GM23338 (cell line): ENCODE measurements around the gene PMEL. TPM values are rescaled to one million over a fixed set of nuclear protein-coding genes. Genes with fewer than 3 reads are reported as not detected.

Source experiments
- ATAC-seq: fragments of 200-7000 bp; cut with Tn5 transposase; 3 replicates; pipeline ENCODE4 v1.9.1; 2020
- DNase-seq: peaks from one replicate; pipeline ENCODE4 v3.0.0-alpha.2; 2015; ENCODE audit warnings: low spot score
- H2AFZ ChIP-seq: fragments of 200-600 bp; sonication (generic); 2 replicates; pipeline ENCODE4 v1.8.0; 2016; ENCODE audit warnings: antibody characterized with exemption, mild to moderate bottlenecking, moderate library complexity
- H3F3A ChIP-seq: fragments of 200-600 bp; sonication (generic); replicated peaks from 2 replicates; pipeline ENCODE4 v1.8.0; 2017; ENCODE audit warnings: antibody characterized with exemption, mixed run types, low read depth
- H3K27ac ChIP-seq: fragments of 200-600 bp; sonication (generic); 2 replicates; pipeline ENCODE4 v1.6.1; 2016; ENCODE audit warnings: low read depth
- H3K27me3 ChIP-seq: fragments of 200-600 bp; sonication (generic); 2 replicates; pipeline ENCODE4 v1.8.0; 2016; ENCODE audit warnings: mild to moderate bottlenecking, mixed run types, moderate library complexity; ENCODE audit not compliant: insufficient read depth
- H3K36me3 ChIP-seq: fragments of 200-600 bp; sonication (generic); 2 replicates; pipeline ENCODE4 v1.8.0; 2016; ENCODE audit warnings: mild to moderate bottlenecking; ENCODE audit not compliant: insufficient read depth
- H3K4me1 ChIP-seq: fragments of 200-600 bp; sonication (generic); 2 replicates; pipeline ENCODE4 v1.8.0; 2016; ENCODE audit warnings: mild to moderate bottlenecking, moderate library complexity; ENCODE audit not compliant: insufficient read depth
- H3K4me2 ChIP-seq: fragments of 200-600 bp; sonication (generic); 2 replicates; pipeline ENCODE4 v1.7.1; 2017; ENCODE audit warnings: mixed run types
- H3K4me3 ChIP-seq: fragments of 200-600 bp; sonication (generic); 2 replicates; pipeline ENCODE4 v1.6.1; 2016; ENCODE audit warnings: mixed run types
- H3K79me2 ChIP-seq: fragments of 200-600 bp; sonication (generic); replicated peaks from 2 replicates; pipeline ENCODE4 v1.8.0; 2017; ENCODE audit warnings: mild to moderate bottlenecking; ENCODE audit not compliant: insufficient read depth
- H3K9me2 ChIP-seq: fragments of 200-600 bp; sonication (generic); 2 replicates; pipeline ENCODE4 v1.8.0; 2017; ENCODE audit not compliant: insufficient read depth
- H4K20me1 ChIP-seq: fragments of 200-600 bp; sonication (generic); replicated peaks from 2 replicates; pipeline ENCODE4 v1.8.0; 2017; ENCODE audit warnings: mild to moderate bottlenecking; ENCODE audit not compliant: insufficient read depth
- H3K27ac Mint-ChIP-seq: 2 replicates; pipeline ENCODE4 v1.8.0; 2020; ENCODE audit warnings: inconsistent platforms, mild to moderate bottlenecking, moderate library complexity, mixed read lengths
- H3K27me3 Mint-ChIP-seq: 3 replicates; pipeline ENCODE4 v1.8.0; 2022; ENCODE audit warnings: low read depth, mild to moderate bottlenecking, moderate library complexity, mixed read lengths, inconsistent platforms; ENCODE audit not compliant: insufficient read depth, poor library complexity
- H3K36me3 Mint-ChIP-seq: 3 replicates; pipeline ENCODE4 v1.8.0; 2021; ENCODE audit warnings: low read depth, mild to moderate bottlenecking, inconsistent platforms, moderate library complexity, mixed read lengths
- H3K4me1 Mint-ChIP-seq: 3 replicates; pipeline ENCODE4 v1.8.0; 2020; ENCODE audit warnings: mild to moderate bottlenecking, inconsistent platforms, mixed read lengths
- H3K4me3 Mint-ChIP-seq: 3 replicates; pipeline ENCODE4 v1.8.0; 2021; ENCODE audit warnings: moderate library complexity, mild to moderate bottlenecking, inconsistent platforms, mixed read lengths
- H3K9me3 Mint-ChIP-seq: 3 replicates; pipeline ENCODE4 v1.8.0; 2020; ENCODE audit warnings: moderate library complexity, mild to moderate bottlenecking, inconsistent platforms, mixed read lengths
- EZH2phosphoT487 ChIP-seq: fragments of 200-600 bp; sonication (generic); IDR thresholded peaks from one replicate; pipeline ENCODE4 v1.8.1; 2018; ENCODE audit warnings: antibody characterized with exemption; ENCODE audit not compliant: unreplicated experiment
- REST ChIP-seq: IDR thresholded peaks from one replicate; pipeline ENCODE4 v1.6.1; 2018; ENCODE audit warnings: antibody characterized with exemption; ENCODE audit not compliant: unreplicated experiment
- STAT1 ChIP-seq: IDR thresholded peaks from one replicate; pipeline ENCODE4 v1.6.1; 2016; ENCODE audit warnings: antibody characterized with exemption; ENCODE audit not compliant: unreplicated experiment
- polyA plus RNA-seq: library from polyadenylated mRNA; unstranded; fragments of >200 nt; fragmentation: Nextera tagmentation; extraction: Ambion mirVana; gene quantifications from 2 replicates; pipeline ENCODE4 v1.2.1, GENCODE V29; 2016
- total RNA-seq: library from RNA; depleted of rRNA; stranded (reverse); fragments of >200 nt; shearing (Covaris generic); gene quantifications from 2 replicates; pipeline ENCODE4 v1.2.3, GENCODE V29; 2014
- TF ChIP-seq, protein P1 (sequence below): fragments of 250-450 bp; sonication (Bioruptor Pico); IDR thresholded peaks from 2 replicates; pipeline ENCODE4 v1.5.0; 2020; ENCODE audit warnings: mild to moderate bottlenecking, moderate library complexity

Gene PMEL
- total and polyA plus RNA-seq, 2 experiments from 2014 or later = 68.1 to 108 TPM

DNA sequence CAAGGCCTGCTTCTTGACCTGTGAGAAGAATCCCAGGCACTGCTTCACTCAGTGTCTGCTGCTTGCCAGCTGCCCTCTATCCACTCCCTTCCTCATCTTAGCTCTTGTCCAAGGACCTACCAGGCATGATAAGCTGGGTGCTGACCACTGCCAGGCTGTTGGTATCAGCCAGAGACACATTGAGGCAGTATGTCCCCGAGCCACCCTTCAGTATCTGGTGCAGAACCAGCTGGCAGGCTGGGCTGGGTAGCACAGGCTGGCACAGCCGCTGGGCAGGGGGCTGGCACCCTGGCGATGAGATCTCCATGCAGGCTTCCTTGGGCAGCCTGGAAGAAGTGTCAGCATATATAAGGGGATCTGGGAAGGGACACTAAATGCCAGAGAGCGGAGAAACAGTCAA, 10.5 kb downstream of the PMEL start:
- Mint-ChIP-seq H3K27me3 (no peaks in the 10 kb centered on the region), H3K9me3 (no peaks in the 10 kb centered on the region), H3K4me1 (no peaks in the 10 kb centered on the region), H3K36me3 (peaks cover 12% of the 10 kb centered on the region), H3K27ac (no peak overlapping the region), H3K4me3 (no peak overlapping the region)
- Histone ChIP-seq H3K4me3 (no peak overlapping the region), H3K27me3 (no peaks in the 10 kb centered on the region), H3K4me2 (no peak overlapping the region), H3F3A (0 out of 2 replicates have a peak, but pooled peaks cover 3% of the 10 kb centered on the region), H3K79me2 (no peaks in the 10 kb centered on the region), H3K27ac (no peak overlapping the region), H3K4me1 (no peaks in the 10 kb centered on the region), H3K36me3 (0 out of 2 replicates have a peak, but pooled peaks cover 4% of the 10 kb centered on the region), H3K9me2 (no peaks in the 10 kb centered on the region), H4K20me1 (no peaks in the 10 kb centered on the region), H2AFZ (no peak overlapping the region)
- TF ChIP-seq EZH2phosphoT487 (no peak), REST (no peak), STAT1 (no peak)
- TF ChIP-seq, protein P1, sequence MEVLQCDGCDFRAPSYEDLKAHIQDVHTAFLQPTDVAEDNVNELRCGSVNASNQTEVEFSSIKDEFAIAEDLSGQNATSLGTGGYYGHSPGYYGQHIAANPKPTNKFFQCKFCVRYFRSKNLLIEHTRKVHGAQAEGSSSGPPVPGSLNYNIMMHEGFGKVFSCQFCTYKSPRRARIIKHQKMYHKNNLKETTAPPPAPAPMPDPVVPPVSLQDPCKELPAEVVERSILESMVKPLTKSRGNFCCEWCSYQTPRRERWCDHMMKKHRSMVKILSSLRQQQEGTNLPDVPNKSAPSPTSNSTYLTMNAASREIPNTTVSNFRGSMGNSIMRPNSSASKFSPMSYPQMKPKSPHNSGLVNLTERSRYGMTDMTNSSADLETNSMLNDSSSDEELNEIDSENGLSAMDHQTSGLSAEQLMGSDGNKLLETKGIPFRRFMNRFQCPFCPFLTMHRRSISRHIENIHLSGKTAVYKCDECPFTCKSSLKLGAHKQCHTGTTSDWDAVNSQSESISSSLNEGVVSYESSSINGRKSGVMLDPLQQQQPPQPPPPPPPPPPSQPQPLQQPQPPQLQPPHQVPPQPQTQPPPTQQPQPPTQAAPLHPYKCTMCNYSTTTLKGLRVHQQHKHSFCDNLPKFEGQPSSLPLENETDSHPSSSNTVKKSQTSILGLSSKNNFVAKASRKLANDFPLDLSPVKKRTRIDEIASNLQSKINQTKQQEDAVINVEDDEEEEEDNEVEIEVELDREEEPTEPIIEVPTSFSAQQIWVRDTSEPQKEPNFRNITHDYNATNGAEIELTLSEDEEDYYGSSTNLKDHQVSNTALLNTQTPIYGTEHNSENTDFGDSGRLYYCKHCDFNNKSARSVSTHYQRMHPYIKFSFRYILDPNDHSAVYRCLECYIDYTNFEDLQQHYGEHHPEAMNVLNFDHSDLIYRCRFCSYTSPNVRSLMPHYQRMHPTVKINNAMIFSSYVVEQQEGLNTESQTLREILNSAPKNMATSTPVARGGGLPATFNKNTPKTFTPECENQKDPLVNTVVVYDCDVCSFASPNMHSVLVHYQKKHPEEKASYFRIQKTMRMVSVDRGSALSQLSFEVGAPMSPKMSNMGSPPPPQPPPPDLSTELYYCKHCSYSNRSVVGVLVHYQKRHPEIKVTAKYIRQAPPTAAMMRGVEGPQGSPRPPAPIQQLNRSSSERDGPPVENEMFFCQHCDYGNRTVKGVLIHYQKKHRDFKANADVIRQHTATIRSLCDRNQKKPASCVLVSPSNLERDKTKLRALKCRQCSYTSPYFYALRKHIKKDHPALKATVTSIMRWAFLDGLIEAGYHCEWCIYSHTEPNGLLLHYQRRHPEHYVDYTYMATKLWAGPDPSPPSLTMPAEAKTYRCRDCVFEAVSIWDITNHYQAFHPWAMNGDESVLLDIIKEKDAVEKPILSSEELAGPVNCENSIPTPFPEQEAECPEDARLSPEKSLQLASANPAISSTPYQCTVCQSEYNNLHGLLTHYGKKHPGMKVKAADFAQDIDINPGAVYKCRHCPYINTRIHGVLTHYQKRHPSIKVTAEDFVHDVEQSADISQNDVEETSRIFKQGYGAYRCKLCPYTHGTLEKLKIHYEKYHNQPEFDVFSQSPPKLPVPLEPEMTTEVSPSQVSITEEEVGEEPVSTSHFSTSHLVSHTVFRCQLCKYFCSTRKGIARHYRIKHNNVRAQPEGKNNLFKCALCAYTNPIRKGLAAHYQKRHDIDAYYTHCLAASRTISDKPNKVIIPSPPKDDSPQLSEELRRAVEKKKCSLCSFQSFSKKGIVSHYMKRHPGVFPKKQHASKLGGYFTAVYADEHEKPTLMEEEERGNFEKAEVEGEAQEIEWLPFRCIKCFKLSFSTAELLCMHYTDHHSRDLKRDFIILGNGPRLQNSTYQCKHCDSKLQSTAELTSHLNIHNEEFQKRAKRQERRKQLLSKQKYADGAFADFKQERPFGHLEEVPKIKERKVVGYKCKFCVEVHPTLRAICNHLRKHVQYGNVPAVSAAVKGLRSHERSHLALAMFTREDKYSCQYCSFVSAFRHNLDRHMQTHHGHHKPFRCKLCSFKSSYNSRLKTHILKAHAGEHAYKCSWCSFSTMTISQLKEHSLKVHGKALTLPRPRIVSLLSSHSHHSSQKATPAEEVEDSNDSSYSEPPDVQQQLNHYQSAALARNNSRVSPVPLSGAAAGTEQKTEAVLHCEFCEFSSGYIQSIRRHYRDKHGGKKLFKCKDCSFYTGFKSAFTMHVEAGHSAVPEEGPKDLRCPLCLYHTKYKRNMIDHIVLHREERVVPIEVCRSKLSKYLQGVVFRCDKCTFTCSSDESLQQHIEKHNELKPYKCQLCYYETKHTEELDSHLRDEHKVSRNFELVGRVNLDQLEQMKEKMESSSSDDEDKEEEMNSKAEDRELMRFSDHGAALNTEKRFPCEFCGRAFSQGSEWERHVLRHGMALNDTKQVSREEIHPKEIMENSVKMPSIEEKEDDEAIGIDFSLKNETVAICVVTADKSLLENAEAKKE (CRISPR knock-in tag) = no peak
- DNase-seq (no peak), ATAC-seq (no peak)
